Stimulated activated memory B cell treated with anti-CD40 and anti-IgM and Interleukin-4, amounts not matched to agents 10 μg/mL and 1 μg/mL and 100 μg/mL, for 72 hours (primary cell): ENCODE data around the gene SIN3A.

Source experiments
- ATAC-seq: fragments of 150-1000 bp; cut with Tn5 transposase; 2 replicates; pipeline ENCODE4 v1.10.0; 2021
- H3K27ac Mint-ChIP-seq: one replicate; pipeline ENCODE4 v1.8.0; 2022; ENCODE audit warnings: mild to moderate bottlenecking, mixed read lengths
- H3K27me3 Mint-ChIP-seq: one replicate; pipeline ENCODE4 v1.8.0; 2022; ENCODE audit warnings: mixed read lengths
- H3K36me3 Mint-ChIP-seq: one replicate; pipeline ENCODE4 v1.8.0; 2022; ENCODE audit warnings: mixed read lengths
- H3K4me1 Mint-ChIP-seq: one replicate; pipeline ENCODE4 v1.8.0; 2022; ENCODE audit warnings: mixed read lengths
- H3K4me3 Mint-ChIP-seq: one replicate; pipeline ENCODE4 v1.8.0; 2022; ENCODE audit warnings: mild to moderate bottlenecking, moderate library complexity, mixed read lengths
- H3K9me3 Mint-ChIP-seq: one replicate; pipeline ENCODE4 v1.8.0; 2022; ENCODE audit warnings: mixed read lengths

The SIN3A gene

GRCh38 chr15:75325922-75326321 lies 125.6 kb downstream of the SIN3A start:
- Mint-ChIP-seq H3K27ac (no peak overlapping the region), H3K36me3 (no peaks in the 10 kb centered on the region), H3K4me1 (no peaks in the 10 kb centered on the region), H3K4me3 (no peak overlapping the region), H3K9me3 (no peaks in the 10 kb centered on the region), H3K27me3 (peaks cover 17% of the 10 kb centered on the region)
- no peak for ATAC-seq

GRCh38 chr15:75321711-75322110 lies 129.8 kb downstream of the SIN3A start:
- no peak for ATAC-seq
- H3K36me3 Mint-ChIP-seq = no peaks in the 10 kb centered on the region
- H3K27ac Mint-ChIP-seq = no peak overlapping the region
- H3K9me3 Mint-ChIP-seq = no peaks in the 10 kb centered on the region
- H3K4me1 Mint-ChIP-seq = no peaks in the 10 kb centered on the region
- H3K4me3 Mint-ChIP-seq = no peak overlapping the region
- peaks cover 8% of the 10 kb centered on the region for H3K27me3 Mint-ChIP-seq
